ENCODE results near the gene POGLUT3.
A peak's percentile ranks its signal among the peaks of the same experiment; 100 is the strongest.

POGLUT3 gene

GRCh38 chr11:108498816-108499408 lies 728 bp upstream of the POGLUT3 start:
- TF ChIP-seq POLR2A (IDR thresholded peaks at IDR 0.05; ENCODE audit: low read depth, low read length) (no peak), POLR2AphosphoS5 (IDR thresholded peaks at IDR 0.05; ENCODE audit: low read depth, low read length) (no peak), TAF1 (IDR thresholded peaks at IDR 0.05; ENCODE audit: borderline replicate concordance, low read depth, low read length) (no peak)
- DNase-seq (ENCODE audit: insufficient read length) (no peak), FAIRE-seq (peak; percentile 27)

- no peak for FAIRE-seq
- TF ChIP-seq POLR2AphosphoS5 (IDR thresholded peaks at IDR 0.05; ENCODE audit: low read depth, low read length) (peak; percentile 92), POLR2A (IDR thresholded peaks at IDR 0.05; ENCODE audit: low read depth, low read length) (peak; percentile 91), TAF1 (IDR thresholded peaks at IDR 0.05; ENCODE audit: borderline replicate concordance, low read depth, low read length) (peak; percentile 72; the same call in 1 of the 2 replicates)
- peak; percentile 50 for DNase-seq (ENCODE audit: insufficient read length)
Observed at GRCh38 chr11:108497317-108498045, 703 bp downstream of the POGLUT3 start.

- FAIRE-seq, result peak; percentile 87
- TF ChIP-seq POLR2AphosphoS5 (IDR thresholded peaks at IDR 0.05; ENCODE audit: low read depth, low read length) (no peak), POLR2A (IDR thresholded peaks at IDR 0.05; ENCODE audit: low read depth, low read length) (no peak), TAF1 (IDR thresholded peaks at IDR 0.05; ENCODE audit: borderline replicate concordance, low read depth, low read length) (no peak)
- DNase-seq (ENCODE audit: insufficient read length), result no peak
Observed at GRCh38 chr11:108496643-108497256, 1.4 kb downstream of the POGLUT3 start.

- TF ChIP-seq POLR2AphosphoS5 (IDR thresholded peaks at IDR 0.05; ENCODE audit: low read depth, low read length), result no peak
- TF ChIP-seq TAF1 (IDR thresholded peaks at IDR 0.05; ENCODE audit: borderline replicate concordance, low read depth, low read length), result no peak
- TF ChIP-seq POLR2A (IDR thresholded peaks at IDR 0.05; ENCODE audit: low read depth, low read length), result no peak
- DNase-seq (ENCODE audit: insufficient read length) (no peak), FAIRE-seq (no peak)
Observed at GRCh38 chr11:108495326-108495725, 2.9 kb downstream of the POGLUT3 start.

GRCh38 chr11:108494182-108494581 lies 4.0 kb downstream of the POGLUT3 start:
- FAIRE-seq (no peak), DNase-seq (ENCODE audit: insufficient read length) (no peak)
- TF ChIP-seq TAF1 (IDR thresholded peaks at IDR 0.05; ENCODE audit: borderline replicate concordance, low read depth, low read length), result no peak
- TF ChIP-seq POLR2AphosphoS5 (IDR thresholded peaks at IDR 0.05; ENCODE audit: low read depth, low read length), result no peak

GRCh38 chr11:108491936-108492335 lies 6.2 kb downstream of the POGLUT3 start:
- TF ChIP-seq POLR2AphosphoS5 (IDR thresholded peaks at IDR 0.05; ENCODE audit: low read depth, low read length), result no peak
- TF ChIP-seq TAF1 (IDR thresholded peaks at IDR 0.05; ENCODE audit: borderline replicate concordance, low read depth, low read length), result no peak
- FAIRE-seq, result no peak

GRCh38 chr11:108486828-108487227 lies 11.4 kb downstream of the POGLUT3 start:
- TF ChIP-seq POLR2A (IDR thresholded peaks at IDR 0.05; ENCODE audit: low read depth, low read length) (no peak), TAF1 (IDR thresholded peaks at IDR 0.05; ENCODE audit: borderline replicate concordance, low read depth, low read length) (no peak), POLR2AphosphoS5 (IDR thresholded peaks at IDR 0.05; ENCODE audit: low read depth, low read length) (no peak)
- DNase-seq (ENCODE audit: insufficient read length), result no peak
- FAIRE-seq, result no peak

More at GRCh38 chr11:108491936-108492335, 6.2 kb downstream of the POGLUT3 start:
- no peak for DNase-seq (ENCODE audit: insufficient read length)

GRCh38 chr11:108486331-108486730 lies 11.9 kb downstream of the POGLUT3 start:
- TF ChIP-seq POLR2A (IDR thresholded peaks at IDR 0.05; ENCODE audit: low read depth, low read length), result no peak
- TF ChIP-seq POLR2AphosphoS5 (IDR thresholded peaks at IDR 0.05; ENCODE audit: low read depth, low read length), result no peak
- TF ChIP-seq TAF1 (IDR thresholded peaks at IDR 0.05; ENCODE audit: borderline replicate concordance, low read depth, low read length), result no peak
- FAIRE-seq (no peak), DNase-seq (ENCODE audit: insufficient read length) (no peak)

GRCh38 chr11:108483163-108483562 lies 15.0 kb downstream of the POGLUT3 start:
- DNase-seq (ENCODE audit: insufficient read length), result no peak
- no peak for TF ChIP-seq TAF1 (IDR thresholded peaks at IDR 0.05; ENCODE audit: borderline replicate concordance, low read depth, low read length)
- no peak for TF ChIP-seq POLR2A (IDR thresholded peaks at IDR 0.05; ENCODE audit: low read depth, low read length)
- no peak for TF ChIP-seq POLR2AphosphoS5 (IDR thresholded peaks at IDR 0.05; ENCODE audit: low read depth, low read length)
- no peak for FAIRE-seq

GRCh38 chr11:108474664-108475463 lies 23.3 kb downstream of the POGLUT3 start:
- TF ChIP-seq POLR2A (IDR thresholded peaks at IDR 0.05; ENCODE audit: low read depth, low read length), result no peak
- TF ChIP-seq POLR2AphosphoS5 (IDR thresholded peaks at IDR 0.05; ENCODE audit: low read depth, low read length), result no peak
- TF ChIP-seq TAF1 (IDR thresholded peaks at IDR 0.05; ENCODE audit: borderline replicate concordance, low read depth, low read length), result no peak
- FAIRE-seq, result no peak
- no peak for DNase-seq (ENCODE audit: insufficient read length)

- no peak for FAIRE-seq
- no peak for DNase-seq (ENCODE audit: insufficient read length)
- TF ChIP-seq TAF1 (IDR thresholded peaks at IDR 0.05; ENCODE audit: borderline replicate concordance, low read depth, low read length) (no peak), POLR2AphosphoS5 (IDR thresholded peaks at IDR 0.05; ENCODE audit: low read depth, low read length) (no peak), POLR2A (IDR thresholded peaks at IDR 0.05; ENCODE audit: low read depth, low read length) (no peak)
Observed at GRCh38 chr11:108472681-108473080, 25.5 kb downstream of the POGLUT3 start.

Data from GM12892 (cell line).